Loucy (cell line): ENCODE data around the gene PIBF1.
"Not testable (repeated sequence)": the region's sequence is repeated elsewhere in the genome, so short reads cannot be mapped to it uniquely, and the experiment has no call there.

Experiments used
- H2AFZ ChIP-seq: fragments of 200-600 bp; sonication (generic); 2 replicates; pipeline ENCODE4 v1.6.0; 2016; ENCODE audit warnings: antibody characterized with exemption, mild to moderate bottlenecking, low read length, moderate library complexity
- H3F3A ChIP-seq: fragments of 200-600 bp; 2 replicates; pipeline ENCODE4 v1.6.0; 2016; ENCODE audit warnings: antibody characterized with exemption, low read depth, mild to moderate bottlenecking
- H3K27me3 ChIP-seq: fragments of 200-600 bp; sonication (generic); 2 replicates; pipeline ENCODE4 v1.6.1; 2014; ENCODE audit warnings: low read length, mild to moderate bottlenecking; ENCODE audit not compliant: insufficient read depth, poor library complexity, severe bottlenecking
- H3K36me3 ChIP-seq: fragments of 200-600 bp; sonication (generic); 2 replicates; pipeline ENCODE4 v1.6.1; 2016; ENCODE audit warnings: low read length; ENCODE audit not compliant: insufficient read depth
- H3K4me1 ChIP-seq: fragments of 200-600 bp; sonication (generic); 2 replicates; pipeline ENCODE4 v1.5.1; 2014; ENCODE audit warnings: low read length, mild to moderate bottlenecking; ENCODE audit not compliant: insufficient read depth, poor library complexity, severe bottlenecking
- H3K4me2 ChIP-seq: fragments of 200-600 bp; sonication (generic); 2 replicates; pipeline ENCODE4 v1.6.0; 2014; ENCODE audit warnings: antibody characterized with exemption, low read length, low read depth, mild to moderate bottlenecking; ENCODE audit not compliant: poor library complexity, severe bottlenecking
- H3K4me3 ChIP-seq: fragments of 200-600 bp; sonication (generic); 2 replicates; pipeline ENCODE4 v1.5.1; 2014; ENCODE audit warnings: low read length, mild to moderate bottlenecking, mixed read lengths; ENCODE audit not compliant: poor library complexity, severe bottlenecking
- H3K79me2 ChIP-seq: fragments of 200-600 bp; sonication (generic); 2 replicates; pipeline ENCODE4 v1.6.1; 2014; ENCODE audit warnings: low read length; ENCODE audit not compliant: insufficient read depth
- H3K9ac ChIP-seq: fragments of 200-600 bp; sonication (generic); 2 replicates; pipeline ENCODE4 v1.6.0; 2014; ENCODE audit warnings: mild to moderate bottlenecking, low read depth, low read length, moderate library complexity; ENCODE audit not compliant: poor library complexity, severe bottlenecking
- H3K9me2 ChIP-seq: fragments of 200-600 bp; sonication (generic); replicated peaks from 2 replicates; pipeline ENCODE4 v1.6.1; 2016; ENCODE audit warnings: low read depth, low read length, mixed read lengths
- H3K9me3 ChIP-seq: fragments of 200-600 bp; sonication (generic); 2 replicates; pipeline ENCODE4 v1.6.1; 2014; ENCODE audit warnings: mild to moderate bottlenecking, antibody characterized with exemption, low read length, low read depth; ENCODE audit not compliant: insufficient read depth
- H4K20me1 ChIP-seq: fragments of 200-600 bp; sonication (generic); 2 replicates; pipeline ENCODE4 v1.6.0; 2014; ENCODE audit warnings: antibody characterized with exemption, low read length, mild to moderate bottlenecking; ENCODE audit not compliant: insufficient read depth, poor library complexity, severe bottlenecking
- EZH2phosphoT487 ChIP-seq: fragments of 200-600 bp; IDR thresholded peaks from 2 replicates; pipeline ENCODE4 v1.6.1; 2018; ENCODE audit warnings: antibody characterized with exemption, mild to moderate bottlenecking, moderate library complexity, borderline replicate concordance
- TF ChIP-seq, protein P1 (sequence below): fragments of 200-600 bp; sonication (generic); conservative IDR thresholded peaks from 2 replicates; pipeline ENCODE4 v1.5.1; 2014; ENCODE audit warnings: mild to moderate bottlenecking, antibody characterized with exemption, low read length

The PIBF1 gene

DNA sequence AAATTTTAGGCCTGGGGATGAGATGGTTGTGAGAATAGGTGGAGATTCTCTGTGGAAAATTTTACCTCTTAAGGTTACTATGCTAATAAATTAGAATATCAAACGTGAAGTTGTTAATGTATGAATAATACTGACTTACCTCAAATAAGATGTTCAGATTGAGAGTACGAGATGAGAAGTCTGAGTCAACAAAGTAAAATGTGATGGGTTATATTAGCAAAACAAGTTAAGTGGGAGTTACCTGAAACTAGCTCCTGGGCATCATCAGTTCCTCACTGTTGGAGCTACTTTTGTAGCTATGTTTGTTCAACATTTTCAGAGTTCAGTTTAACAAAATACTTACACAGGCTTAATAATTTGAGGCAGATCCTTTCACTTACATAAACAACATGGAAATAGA lies 108.6 kb downstream of the PIBF1 start:
- no peaks in the 10 kb centered on the region for H3K9me3 ChIP-seq
- H3K27me3 ChIP-seq = no peaks in the 10 kb centered on the region
- no peak overlapping the region for H3K4me3 ChIP-seq
- no peaks in the 10 kb centered on the region for H3F3A ChIP-seq
- no peaks in the 10 kb centered on the region for H3K4me1 ChIP-seq
- TF ChIP-seq, protein P1, sequence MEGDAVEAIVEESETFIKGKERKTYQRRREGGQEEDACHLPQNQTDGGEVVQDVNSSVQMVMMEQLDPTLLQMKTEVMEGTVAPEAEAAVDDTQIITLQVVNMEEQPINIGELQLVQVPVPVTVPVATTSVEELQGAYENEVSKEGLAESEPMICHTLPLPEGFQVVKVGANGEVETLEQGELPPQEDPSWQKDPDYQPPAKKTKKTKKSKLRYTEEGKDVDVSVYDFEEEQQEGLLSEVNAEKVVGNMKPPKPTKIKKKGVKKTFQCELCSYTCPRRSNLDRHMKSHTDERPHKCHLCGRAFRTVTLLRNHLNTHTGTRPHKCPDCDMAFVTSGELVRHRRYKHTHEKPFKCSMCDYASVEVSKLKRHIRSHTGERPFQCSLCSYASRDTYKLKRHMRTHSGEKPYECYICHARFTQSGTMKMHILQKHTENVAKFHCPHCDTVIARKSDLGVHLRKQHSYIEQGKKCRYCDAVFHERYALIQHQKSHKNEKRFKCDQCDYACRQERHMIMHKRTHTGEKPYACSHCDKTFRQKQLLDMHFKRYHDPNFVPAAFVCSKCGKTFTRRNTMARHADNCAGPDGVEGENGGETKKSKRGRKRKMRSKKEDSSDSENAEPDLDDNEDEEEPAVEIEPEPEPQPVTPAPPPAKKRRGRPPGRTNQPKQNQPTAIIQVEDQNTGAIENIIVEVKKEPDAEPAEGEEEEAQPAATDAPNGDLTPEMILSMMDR = no peak
- no peak for TF ChIP-seq EZH2phosphoT487
- H2AFZ ChIP-seq = no peak overlapping the region
- no peak overlapping the region for H3K4me2 ChIP-seq
- H3K9ac ChIP-seq = no peak overlapping the region
- H3K79me2 ChIP-seq = no peaks in the 10 kb centered on the region
- H3K36me3 ChIP-seq = peaks cover 15% of the 10 kb centered on the region
- no peaks in the 10 kb centered on the region for H4K20me1 ChIP-seq
- no peaks in the 10 kb centered on the region; the same call in 1 of the 2 replicates for H3K9me2 ChIP-seq

DNA sequence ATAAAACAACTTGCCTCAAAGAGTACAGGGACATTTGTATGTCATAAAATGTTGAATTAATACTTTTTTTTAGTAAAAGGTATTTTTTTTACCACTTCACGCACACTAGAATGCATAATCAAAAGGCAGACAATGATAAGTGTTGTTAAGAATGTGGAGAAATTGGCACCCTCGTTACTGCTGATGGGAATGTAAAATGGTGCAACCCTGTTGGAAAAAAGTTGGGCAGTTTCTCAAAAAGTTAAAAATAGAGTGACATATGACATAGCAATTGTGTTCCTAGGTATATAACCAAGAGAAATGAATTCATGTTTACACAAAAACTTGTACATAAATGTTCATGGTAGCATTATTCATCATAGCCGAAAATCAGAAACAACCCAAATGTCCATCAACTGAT lies 109.5 kb downstream of the PIBF1 start:
- Histone ChIP-seq H3K9me2 (no peaks in the 10 kb centered on the region; the same call in 1 of the 2 replicates), H3K79me2 (no peaks in the 10 kb centered on the region), H3K27me3 (no peaks in the 10 kb centered on the region), H3K4me1 (no peaks in the 10 kb centered on the region), H4K20me1 (no peaks in the 10 kb centered on the region), H3K36me3 (peaks cover 24% of the 10 kb centered on the region), H3K4me3 (no peak overlapping the region), H2AFZ (no peak overlapping the region), H3K4me2 (no peak overlapping the region), H3K9ac (no peak overlapping the region), H3K9me3 (no peaks in the 10 kb centered on the region), H3F3A (no peaks in the 10 kb centered on the region)
- TF ChIP-seq, protein P1 = no peak
- TF ChIP-seq EZH2phosphoT487 = no peak

DNA sequence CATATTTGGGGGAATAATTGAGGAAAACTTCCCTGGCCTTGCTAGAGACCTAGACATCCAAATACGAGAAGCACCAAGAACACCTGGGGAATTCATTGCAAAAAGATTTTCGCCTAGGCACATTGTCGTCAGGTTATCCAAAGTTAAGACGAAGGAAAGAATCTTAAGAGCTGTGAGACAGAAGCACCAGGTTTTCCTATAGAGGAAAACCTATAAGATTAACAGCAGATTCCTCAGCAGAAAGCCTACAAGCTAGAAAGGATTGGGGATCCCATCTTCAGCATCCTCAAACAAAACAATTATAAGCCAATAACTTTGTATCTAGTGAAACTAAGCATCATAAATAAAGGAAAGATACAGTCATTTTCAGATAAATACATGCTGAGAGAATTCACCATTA lies 114.9 kb downstream of the PIBF1 start:
- Histone ChIP-seq H4K20me1 (no peaks in the 10 kb centered on the region), H3K9me2 (no peaks in the 10 kb centered on the region), H2AFZ (no peak overlapping the region), H3K4me2 (no peak overlapping the region), H3K4me3 (no peak overlapping the region), H3K9ac (no peak overlapping the region), H3F3A (no peaks in the 10 kb centered on the region), H3K36me3 (peaks cover 25% of the 10 kb centered on the region; the same call in 1 of the 2 replicates), H3K9me3 (no peaks in the 10 kb centered on the region), H3K27me3 (no peaks in the 10 kb centered on the region), H3K79me2 (no peaks in the 10 kb centered on the region), H3K4me1 (no peaks in the 10 kb centered on the region)
- TF ChIP-seq, protein P1 = no peak
- TF ChIP-seq EZH2phosphoT487 = no peak

DNA sequence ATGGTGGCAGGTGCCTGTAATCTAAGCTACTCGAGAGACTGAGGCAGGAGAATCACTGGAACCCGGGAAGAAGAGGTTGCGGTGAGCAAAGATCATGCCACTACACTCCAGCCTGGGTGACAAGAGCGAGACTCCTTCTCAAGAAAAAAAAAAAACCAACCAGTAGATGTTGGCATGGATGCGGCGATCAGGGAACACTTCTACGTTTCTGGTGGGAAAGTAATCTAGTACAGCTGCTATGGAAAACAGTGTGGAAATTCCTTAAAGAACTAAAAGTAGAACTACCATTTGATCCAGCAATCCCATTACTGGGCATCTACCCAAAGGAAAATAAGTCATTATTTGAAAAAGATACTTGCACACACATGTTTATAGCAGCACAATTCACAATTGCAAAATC lies 119.6 kb downstream of the PIBF1 start:
- not testable (repeated sequence) for H3K36me3 ChIP-seq, H3K4me3 ChIP-seq, H3K4me1 ChIP-seq, H3K79me2 ChIP-seq, H3K9me2 ChIP-seq, H3K9me3 ChIP-seq, H3K4me2 ChIP-seq, H3K27me3 ChIP-seq, H2AFZ ChIP-seq, H4K20me1 ChIP-seq, H3F3A ChIP-seq, H3K9ac ChIP-seq
